Limb (tissue), 2 donors: ENCODE measurements around the gene SRBD1.
A peak's percentile ranks its signal among the peaks of the same experiment; 100 is the strongest.
"Not testable (repeated sequence)": the region's sequence is repeated elsewhere in the genome, so short reads cannot be mapped to it uniquely, and the experiment has no call there.

ENCODE experiments used
- DNase-seq, 2 donors: peaks; one replicate each; pipeline ENCODE4 v3.0.0-alpha.2; 2016; ENCODE audit errors: extremely low spot score in 2 of 2

SRBD1 gene

DNA sequence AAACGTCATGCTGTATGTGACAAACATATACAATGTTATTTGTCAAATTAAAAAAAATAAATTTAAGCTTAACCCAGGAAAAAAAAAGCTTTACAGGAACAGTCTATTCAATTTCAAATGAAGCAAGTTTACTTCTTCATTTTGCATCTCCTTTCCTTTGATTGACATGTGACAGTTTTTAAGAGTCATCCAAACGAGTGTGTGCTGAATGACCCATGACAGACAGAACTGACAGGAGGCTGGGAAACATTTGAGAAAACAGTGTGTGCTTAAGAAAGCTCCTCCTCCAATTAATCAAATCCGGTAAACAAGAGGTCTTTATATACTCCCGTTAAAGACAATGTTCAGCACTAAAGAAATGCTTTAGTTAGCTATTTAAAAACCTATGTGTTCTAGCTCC is 177.7 kb downstream of the SRBD1 start:
- DNase-seq = no peak

DNA sequence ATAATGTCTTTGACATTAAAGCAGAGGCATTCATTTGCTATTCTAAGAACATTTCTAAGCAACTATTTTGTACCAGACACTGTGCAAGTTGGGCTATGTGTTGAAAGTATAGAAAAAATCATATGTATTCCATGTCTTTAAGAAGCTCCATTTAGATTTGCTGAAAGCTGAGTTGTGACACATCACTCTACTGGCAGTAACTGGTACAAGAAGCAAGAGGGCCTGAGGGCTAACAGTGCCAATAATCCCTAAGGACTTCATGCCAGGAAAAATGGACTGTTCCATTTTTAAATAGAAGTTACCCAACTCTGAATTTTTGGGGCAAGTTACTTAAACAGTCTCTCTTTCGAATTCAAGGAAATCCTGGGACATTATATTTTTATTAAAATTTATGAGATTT is 178.7 kb downstream of the SRBD1 start:
- no peak for DNase-seq

DNA sequence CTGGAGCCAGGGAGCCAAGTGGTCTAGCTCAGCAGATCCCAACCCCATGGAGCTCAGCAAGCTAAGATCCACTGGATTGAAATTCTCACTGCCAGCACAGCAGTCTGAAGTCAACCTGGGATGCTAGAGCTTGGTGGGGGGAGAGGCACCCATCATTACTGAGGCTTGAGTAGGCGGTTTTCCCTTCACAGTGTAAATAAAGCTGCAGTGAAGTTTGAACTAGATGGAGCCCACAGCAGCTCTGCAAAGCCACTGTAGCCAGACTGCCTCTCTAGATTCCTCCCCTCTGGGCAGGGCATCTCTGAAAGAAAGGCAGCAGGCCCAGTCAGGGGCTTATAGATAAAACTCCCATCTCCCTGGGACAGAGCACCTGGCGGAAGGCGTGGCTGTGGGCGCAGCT is 185.0 kb downstream of the SRBD1 start:
- not testable (repeated sequence) for DNase-seq

DNA sequence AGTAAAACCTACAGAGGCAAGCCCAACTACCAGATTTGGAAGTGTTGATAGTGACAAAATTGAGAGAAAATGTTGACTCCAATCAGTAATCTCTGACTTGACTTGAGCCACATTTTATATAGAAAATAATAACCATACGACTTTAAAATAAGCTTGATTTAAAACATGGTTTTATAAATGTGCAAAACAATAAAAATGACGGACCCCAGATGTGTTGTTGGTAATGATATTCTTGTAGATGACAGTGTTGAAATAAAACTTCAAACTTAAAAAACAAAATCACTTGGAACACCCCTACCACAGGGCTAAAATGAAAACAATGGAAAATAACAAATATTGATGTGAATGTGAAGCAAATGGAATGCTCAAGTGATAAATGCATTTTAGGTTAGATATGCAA is 188.1 kb downstream of the SRBD1 start:
- DNase-seq = no peak

DNA sequence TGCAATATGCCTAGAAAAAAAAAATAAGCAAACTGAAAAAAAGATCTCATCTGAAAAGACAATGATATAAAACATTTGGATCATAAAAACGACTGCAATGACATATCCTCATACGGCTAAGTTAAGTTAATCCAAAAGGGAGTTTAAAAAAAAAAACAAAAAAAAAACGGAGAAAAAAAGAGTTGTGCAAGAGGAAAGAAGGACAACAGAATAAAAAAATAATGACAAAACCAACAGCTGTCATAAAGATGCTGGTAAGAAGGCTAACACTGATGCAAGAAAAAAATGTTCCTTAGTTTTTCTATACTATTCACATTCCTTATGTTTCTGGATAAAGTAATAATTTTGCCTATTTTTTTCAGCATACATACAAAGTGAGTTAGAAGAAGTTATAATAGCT is 192.5 kb downstream of the SRBD1 start:
- no peak for DNase-seq

DNA sequence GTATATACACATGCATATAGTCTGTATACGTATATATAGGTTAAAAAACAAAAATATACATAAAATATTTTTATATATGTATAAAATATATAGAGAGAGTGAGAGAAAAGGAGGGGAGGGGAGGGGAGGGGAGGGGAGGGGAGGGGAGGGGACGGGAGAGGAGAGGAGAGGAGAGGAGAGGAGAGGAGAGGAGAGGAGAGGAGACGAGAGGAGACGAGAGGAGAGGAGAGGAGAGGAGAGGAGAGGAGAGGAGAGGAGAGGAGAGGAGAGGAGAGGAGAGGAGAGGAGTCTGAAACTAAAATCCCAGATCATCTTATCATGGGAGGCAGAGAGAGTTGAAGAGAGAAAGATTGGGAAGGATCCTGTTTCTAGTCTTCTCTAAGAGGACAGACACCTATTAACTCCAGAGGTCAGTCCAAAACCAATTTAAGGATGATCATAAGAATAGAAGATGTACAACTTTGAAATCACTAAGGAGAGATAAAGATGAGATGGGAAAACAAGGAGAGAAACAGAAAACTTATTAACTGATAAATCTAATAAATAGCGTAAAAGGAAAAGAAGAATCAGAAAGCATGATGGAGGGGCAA is 195.4 kb downstream of the SRBD1 start:
- no peak for DNase-seq

DNA sequence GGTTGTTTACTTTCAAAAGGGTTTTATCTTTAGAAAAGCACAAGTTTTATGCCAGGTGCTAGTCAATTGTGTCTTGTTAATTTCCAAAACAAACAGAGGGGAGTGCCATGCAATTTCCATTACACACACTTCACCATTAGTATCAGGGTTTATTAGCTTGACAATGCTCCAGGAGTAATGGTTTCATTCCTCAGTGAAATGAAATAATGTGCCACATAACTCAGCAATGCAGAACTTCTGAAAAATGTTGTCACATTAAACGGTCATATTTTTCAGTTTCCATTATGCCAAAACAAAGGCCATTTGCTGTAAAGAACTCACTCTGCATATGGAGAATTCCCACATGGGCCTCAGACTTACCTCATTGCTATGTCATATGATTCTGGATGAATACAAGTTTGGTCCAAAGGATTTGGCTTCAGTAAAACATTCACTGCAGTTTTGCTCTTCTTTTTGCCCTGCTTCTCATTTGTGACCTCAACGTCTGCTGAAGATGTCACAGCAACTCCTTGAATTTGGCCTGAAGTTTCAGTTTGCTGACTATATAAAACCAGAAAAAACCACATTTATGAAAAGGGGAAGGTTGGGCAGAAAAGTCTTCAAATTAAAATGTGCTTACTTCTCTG is 198.2 kb downstream of the SRBD1 start:
- peak in 1 of 2 donors; percentile 79 for DNase-seq

DNA sequence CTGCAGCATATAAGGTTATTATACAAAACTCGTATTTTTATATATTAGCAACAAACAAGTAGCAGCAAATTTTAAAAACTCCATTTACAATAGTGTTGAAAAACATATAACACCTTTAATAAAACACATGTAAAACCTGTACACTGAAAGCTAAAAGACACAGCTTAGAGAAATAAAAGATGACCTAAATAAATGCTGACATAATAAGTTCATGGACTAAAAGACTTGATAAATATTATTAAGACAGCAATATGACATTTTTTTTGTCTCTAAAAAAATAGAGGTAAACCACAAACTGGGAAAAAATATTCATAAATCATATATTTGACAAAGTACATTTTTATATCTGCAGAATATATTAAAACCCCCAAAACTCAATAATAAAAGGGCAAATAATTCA is 201.4 kb downstream of the SRBD1 start:
- DNase-seq = no peak

DNA sequence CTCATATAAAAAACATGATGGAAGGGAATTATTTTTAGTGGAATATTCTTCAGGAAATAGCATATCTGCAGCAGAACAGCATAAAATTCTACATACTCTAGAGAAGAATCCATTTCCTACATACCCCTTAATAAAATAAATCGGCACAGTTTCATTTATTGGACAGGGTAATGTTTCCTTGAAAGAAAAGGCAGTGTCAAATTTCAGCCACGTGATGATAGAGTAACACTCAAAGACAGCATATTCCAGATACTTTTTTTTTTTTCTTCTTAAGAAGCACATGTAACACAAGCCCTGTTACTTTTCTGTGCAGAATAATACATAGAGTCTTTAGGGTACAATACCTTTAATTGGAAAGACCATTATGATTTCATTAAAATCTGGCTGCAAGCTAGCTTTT is 204.4 kb downstream of the SRBD1 start:
- no peak for DNase-seq

DNA sequence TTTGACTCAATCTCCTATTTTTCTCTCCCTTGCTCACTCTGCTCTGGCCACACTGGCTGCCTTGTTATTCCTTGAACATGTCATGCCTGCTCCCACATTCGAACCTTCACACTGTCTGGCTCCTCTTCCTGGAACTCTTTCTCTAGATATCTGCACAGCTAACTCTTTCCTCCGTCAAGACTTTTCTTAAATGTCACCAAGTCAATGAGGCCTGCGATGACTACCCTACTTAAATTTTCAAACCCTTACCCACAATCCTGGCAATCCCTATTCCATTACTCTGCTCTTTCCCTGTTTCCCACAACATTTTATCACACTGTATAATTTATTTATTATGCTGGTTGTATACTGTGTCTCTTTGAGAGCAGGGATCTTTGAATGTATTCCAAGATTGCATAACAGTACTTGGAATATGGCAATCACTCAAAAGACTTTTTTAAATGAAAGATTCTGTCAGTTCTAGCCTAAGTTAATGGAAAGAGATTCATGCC is 206.2 kb downstream of the SRBD1 start:
- no peak for DNase-seq

DNA sequence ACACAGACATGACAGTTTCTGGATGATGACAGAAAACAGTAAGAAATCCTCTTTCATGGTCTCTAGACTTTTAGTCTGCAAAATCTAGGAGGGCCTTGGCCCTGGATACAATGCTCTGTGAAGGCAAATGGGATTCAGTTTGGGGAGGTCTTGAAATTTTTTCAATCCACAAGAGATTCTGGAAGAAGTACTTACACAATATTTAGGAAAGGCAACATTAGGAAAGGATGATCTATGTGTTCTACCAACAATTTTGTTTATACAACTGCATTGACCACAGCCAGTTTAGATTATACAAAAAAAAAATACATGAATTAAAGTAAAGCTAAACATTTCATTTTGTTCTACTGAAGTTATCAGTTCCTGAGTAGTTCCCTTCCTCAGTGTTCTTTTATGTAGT is 208.0 kb downstream of the SRBD1 start:
- DNase-seq = no peak

DNA sequence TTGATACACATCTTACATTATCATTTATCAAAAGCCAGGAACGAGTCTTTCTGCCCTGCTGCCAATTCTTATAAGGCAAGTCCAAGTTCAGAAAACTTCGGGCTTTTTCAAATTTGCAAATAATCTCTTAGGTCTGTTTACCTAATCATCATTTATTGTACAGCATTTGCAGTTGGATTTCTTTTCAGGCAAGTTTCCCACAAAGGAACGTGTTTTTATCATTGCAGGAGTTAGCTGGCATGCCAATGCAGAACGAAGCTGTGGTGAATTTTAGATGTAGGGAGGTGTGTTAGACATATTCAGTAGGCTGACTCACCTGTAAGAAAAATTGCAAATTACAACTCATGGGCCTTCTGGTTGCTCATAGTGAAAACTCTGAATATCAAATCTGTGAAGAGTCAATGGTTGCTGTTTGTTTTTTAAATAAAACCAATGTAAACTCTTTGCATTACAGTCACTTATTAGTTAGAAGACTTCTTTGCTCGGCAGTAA is 209.6 kb downstream of the SRBD1 start:
- DNase-seq = no peak

DNA sequence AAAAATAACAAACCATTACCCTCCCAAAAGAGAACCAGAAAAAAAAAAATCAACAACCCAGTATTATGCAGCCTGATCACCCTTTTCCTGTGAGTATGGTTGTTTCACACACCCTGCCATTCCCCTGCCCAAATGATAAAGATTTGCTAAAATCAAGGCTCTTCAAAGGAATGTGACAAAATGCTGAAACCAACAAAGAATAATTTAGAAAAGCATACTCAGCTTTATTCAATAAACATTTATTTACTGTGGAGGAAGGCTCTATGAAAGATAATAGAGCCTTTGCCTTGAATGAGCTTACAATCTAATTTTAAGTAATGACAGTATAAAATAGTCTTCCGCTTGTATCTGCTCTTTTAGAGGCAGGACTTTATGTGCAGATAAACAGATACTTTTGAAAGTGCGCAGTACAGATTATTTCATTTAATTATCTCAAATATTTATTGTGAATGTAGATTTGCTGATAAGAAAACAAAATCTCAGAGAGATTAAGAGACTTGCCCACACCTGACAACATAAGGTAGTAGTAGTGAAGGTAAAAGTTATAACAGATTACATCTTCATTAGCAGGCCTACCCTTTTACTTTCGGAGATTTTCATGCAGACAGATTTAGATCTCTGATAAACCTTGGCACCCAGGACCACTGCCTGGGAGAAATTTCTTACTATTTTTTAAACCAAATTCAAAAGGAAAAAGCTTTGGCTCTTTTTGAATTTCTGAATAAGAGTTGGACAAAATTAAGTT is 211.9 kb downstream of the SRBD1 start:
- DNase-seq = no peak

DNA sequence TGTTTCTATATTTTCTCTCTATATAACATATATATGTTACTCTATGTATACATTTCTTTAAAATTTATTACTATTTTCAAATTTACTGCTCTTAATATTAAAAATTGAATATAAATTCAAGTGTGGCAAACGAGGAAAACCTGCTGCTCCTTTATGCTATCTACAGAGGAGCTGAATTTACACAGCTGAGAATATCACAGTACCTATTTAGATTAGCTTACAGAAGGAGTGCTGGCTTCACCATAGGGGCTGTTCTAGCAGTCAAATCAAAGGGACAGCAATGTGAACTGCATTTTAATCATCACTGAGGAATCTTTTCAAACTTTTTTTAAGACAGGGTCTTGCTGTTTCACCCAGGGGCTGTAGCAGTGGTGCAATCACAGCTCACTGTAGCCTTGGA is 213.8 kb downstream of the SRBD1 start:
- DNase-seq = no peak

DNA sequence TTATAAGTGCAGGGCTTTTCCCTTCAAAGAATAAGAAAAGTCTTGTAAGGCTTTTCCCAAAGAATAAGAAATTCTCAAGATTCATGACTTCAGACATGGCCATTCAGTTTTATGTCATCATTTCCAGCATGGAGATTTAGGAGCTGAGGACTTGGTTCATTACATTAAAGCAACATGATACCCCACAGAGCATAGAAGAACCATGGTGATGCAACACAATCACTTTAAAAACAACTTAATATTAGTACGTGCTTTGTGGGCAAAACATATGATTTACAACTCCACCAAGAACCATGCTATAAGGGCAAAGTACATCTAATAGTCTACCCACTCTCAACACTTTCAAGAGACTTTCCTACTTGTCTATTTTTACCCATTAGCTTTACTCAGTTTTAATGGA is 214.4 kb downstream of the SRBD1 start:
- no peak for DNase-seq

DNA sequence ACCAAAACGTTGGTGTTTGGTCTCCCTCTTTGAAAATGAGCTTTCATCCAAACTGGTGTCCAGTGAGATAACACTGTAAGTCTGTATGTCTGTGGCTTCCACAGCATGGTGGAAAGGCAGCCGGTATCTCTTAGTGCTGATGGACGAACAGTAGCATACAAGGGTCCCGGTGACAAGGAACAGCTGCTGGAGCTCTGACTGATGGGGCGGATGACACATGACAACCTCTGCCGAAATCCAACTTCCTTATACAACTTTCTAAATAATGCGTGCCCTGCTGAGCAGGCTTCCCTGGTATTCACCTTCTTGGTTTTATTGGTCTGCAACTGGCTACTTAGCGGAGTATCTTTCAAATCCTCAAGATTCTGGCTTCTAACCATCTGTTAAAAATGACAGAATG is 216.2 kb downstream of the SRBD1 start:
- no peak for DNase-seq

DNA sequence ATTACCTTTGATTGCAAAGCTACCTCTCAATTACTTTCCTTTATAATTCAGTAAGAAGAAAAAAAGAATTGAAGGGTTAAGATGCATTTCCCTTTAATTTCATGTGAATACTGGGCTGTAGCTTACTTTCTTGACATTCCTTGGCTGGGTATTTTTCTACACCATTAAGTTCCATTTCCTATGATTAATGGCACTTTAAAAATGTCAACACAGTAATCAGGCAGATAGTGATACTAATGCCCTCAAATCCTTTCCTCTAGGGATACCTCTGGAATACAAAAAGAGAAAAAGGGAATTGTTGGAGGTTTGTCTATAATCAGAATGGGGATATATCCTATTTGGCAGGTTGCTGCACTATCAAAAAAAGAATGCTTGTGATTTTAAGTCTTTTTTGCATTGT is 216.9 kb downstream of the SRBD1 start:
- DNase-seq = no peak

DNA sequence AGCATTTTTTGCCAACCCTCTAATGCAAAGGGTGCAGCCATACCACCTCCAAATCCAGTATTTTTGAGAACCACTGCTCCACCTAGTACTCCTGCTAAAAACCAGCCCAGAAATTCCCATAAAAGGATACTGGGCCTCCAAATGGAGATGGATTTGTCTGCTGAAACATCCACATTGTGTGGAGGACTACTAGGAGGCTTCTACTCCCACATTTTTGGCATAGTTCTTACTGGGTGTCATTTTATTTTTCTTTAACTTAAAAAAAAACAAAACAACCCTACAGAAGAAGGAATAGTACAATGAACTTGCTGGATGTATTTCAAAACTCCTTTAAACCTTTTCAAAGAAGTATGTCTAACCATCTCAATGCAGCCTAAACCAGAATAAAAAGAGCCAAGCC is 219.2 kb downstream of the SRBD1 start:
- no peak for DNase-seq

DNA sequence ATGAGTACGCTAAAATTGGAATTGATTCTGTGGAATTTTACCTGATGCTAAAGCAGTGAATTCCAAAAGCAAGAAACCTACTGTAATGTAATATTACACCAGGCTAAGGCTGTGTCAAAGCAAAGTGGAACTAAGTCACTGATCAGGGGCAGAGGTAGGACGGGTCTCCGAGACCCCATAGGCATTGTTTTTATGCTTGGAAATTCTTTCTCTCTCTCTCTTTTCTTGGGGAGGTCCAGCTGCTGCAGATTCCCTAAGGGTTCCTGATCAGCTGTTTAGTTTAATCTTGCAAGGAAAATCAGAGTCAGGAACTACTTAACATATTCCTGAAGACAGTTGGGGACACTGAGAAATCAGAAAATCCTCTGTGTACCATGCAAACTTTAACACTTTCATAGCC is 220.2 kb downstream of the SRBD1 start:
- peak in 1 of 2 donors; percentile 50 for DNase-seq

DNA sequence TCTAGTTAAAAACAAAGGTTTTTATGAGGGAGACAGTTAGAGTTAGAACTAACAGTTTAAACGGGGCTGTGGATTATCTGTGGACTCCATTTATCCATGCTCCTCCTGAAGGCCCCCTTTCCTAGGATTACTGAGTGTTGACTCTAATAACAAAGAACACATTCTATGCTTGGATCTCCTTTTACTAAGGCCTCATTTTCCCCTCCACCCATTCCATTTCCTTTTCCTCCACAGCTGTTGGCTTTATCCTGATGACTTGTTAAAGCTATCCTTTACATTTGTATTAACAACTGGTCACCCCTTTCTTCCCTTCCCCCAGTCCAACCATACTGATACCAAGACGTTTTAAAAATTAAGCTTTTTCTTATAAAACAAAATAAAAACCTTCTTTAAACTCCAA is 220.6 kb downstream of the SRBD1 start:
- peak in 1 of 2 donors; percentile 58 for DNase-seq

DNA sequence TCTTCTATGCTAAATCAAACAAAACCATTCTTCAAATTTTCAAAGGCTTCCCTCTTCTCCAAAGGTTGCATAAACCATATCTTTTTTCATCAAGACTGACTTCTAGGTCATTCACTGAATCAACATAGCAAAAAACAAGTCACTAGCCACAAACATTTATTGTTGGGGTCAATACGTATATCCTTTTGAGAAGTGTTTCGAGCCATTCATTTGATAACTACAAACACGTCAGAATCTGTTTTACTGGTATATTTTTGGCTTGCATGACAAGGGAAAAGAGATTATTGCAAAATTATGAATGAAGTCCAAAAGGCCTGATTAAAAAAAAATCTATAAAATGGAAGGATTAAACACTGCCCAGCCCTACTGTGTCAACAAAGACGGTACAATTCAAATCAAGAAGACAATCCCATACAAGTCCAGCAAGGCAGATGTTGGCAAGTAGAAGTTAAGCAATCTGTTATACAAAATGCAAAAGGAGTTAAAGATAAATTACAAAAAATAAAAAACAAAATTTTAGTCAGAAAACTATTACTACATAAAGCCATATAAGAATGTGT is 222.4 kb downstream of the SRBD1 start:
- no peak for DNase-seq

DNA sequence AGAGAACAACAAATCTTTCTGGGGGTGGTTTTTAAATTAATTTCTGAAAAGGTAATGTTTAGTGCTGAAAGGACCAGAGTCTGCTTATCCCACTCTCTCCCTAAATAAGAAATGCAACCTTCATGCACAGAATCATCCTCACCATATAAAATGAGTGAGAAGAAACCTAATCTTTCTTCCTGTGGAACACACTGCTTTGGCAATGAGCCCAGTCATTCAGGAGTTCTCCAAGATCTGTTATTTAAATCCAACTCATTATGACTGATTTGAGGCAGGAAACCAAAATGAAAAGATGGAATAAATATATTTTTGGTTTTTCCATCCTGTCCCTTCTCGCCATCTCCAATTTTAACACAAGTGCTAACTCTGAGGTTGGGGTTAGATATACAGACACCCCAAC is 228.3 kb downstream of the SRBD1 start:
- DNase-seq = peak in 1 of 2 donors; percentile 45
